Progenitor cell of endocrine pancreas (in vitro differentiated cells): ENCODE measurements around the gene NEMF. TPM values are rescaled to one million over a fixed set of nuclear protein-coding genes. Genes with fewer than 3 reads are reported as not detected.
"Not testable (repeated sequence)": the region's sequence is repeated elsewhere in the genome, so short reads cannot be mapped to it uniquely, and the experiment has no call there.

Source experiments
- DNase-seq: peaks from one replicate; pipeline ENCODE4 v3.0.0; 2021; ENCODE audit warnings: low spot score; ENCODE audit not compliant: unreplicated experiment
- H3K27ac Mint-ChIP-seq: 2 replicates; pipeline ENCODE4 v1.8.0; 2021; ENCODE audit warnings: mild to moderate bottlenecking, moderate library complexity, mixed read lengths
- H3K27me3 Mint-ChIP-seq: 2 replicates; pipeline ENCODE4 v1.8.0; 2021; ENCODE audit warnings: mixed read lengths
- H3K36me3 Mint-ChIP-seq: 2 replicates; pipeline ENCODE4 v1.8.0; 2022; ENCODE audit warnings: mixed read lengths; ENCODE audit not compliant: insufficient read depth
- H3K4me1 Mint-ChIP-seq: 2 replicates; pipeline ENCODE4 v1.8.0; 2021; ENCODE audit warnings: low read depth, mixed read lengths
- H3K4me3 Mint-ChIP-seq: 2 replicates; pipeline ENCODE4 v1.8.0; 2021; ENCODE audit warnings: low read depth, mild to moderate bottlenecking, moderate library complexity, mixed read lengths
- H3K9me3 Mint-ChIP-seq: 2 replicates; pipeline ENCODE4 v1.8.0; 2021; ENCODE audit warnings: low read depth, mixed read lengths
- total RNA-seq: library from RNA; stranded (reverse); gene quantifications from 2 replicates; pipeline ENCODE4 v1.2.1, GENCODE V29; 2021
- TF ChIP-seq, protein P1 (sequence below): fragments of 200-600 bp; sonication (generic); IDR thresholded peaks from one replicate; pipeline ENCODE4 v1.5.0; 2021; ENCODE audit warnings: antibody characterized with exemption, mild to moderate bottlenecking; ENCODE audit not compliant: unreplicated experiment

The NEMF gene
- total RNA-seq, 1 donor from 2014 or later = 86.1 TPM

DNA sequence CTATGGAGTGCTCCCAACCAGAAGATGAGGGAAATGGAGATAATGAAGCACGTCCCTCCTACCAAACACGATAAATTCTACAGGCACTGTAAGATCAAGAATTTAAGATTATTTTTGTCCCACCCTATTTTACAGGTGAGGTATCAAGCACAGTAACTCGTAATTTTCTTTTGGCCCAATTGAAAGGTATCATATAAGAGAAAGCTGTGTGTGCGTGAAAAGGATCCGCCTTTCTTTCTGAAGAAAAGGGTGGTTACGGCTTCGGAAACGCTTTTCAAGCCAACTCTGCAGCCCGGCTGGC, 85.4 kb downstream of the NEMF start:
- peak overlapping the region; percentile 99 for H3K27ac Mint-ChIP-seq
- no peaks in the 10 kb centered on the region for H3K9me3 Mint-ChIP-seq
- H3K27me3 Mint-ChIP-seq = peaks cover 3% of the 10 kb centered on the region
- TF ChIP-seq, protein P1, sequence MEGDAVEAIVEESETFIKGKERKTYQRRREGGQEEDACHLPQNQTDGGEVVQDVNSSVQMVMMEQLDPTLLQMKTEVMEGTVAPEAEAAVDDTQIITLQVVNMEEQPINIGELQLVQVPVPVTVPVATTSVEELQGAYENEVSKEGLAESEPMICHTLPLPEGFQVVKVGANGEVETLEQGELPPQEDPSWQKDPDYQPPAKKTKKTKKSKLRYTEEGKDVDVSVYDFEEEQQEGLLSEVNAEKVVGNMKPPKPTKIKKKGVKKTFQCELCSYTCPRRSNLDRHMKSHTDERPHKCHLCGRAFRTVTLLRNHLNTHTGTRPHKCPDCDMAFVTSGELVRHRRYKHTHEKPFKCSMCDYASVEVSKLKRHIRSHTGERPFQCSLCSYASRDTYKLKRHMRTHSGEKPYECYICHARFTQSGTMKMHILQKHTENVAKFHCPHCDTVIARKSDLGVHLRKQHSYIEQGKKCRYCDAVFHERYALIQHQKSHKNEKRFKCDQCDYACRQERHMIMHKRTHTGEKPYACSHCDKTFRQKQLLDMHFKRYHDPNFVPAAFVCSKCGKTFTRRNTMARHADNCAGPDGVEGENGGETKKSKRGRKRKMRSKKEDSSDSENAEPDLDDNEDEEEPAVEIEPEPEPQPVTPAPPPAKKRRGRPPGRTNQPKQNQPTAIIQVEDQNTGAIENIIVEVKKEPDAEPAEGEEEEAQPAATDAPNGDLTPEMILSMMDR = no peak
- peaks cover 2% of the 10 kb centered on the region for H3K36me3 Mint-ChIP-seq
- peaks cover 32% of the 10 kb centered on the region for H3K4me1 Mint-ChIP-seq
- no peak for DNase-seq
- peak overlapping the region; percentile 89 for H3K4me3 Mint-ChIP-seq

DNA sequence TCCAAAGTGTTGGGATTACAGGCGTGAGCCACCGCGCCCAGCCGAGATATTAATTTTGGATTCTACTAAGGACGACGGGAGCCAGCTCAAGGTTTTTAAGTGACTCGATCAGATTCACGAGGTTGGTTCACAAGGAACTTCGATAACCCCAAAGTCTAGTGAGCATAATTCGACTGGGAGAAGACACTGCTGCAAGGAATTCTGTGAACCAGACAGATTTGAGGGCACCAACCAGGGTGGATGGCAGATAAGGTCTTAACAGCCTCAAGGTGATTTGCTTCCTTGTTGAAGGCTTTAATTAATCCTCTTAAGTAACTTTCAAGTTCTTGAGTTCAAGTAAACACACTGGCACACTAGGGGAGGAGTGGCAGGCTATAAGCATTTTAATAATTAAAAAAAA, 85.7 kb downstream of the NEMF start:
- no peaks in the 10 kb centered on the region for H3K9me3 Mint-ChIP-seq
- DNase-seq = no peak
- H3K4me3 Mint-ChIP-seq = peak overlapping the region; percentile 89
- peak overlapping the region; percentile 99 for H3K27ac Mint-ChIP-seq
- H3K4me1 Mint-ChIP-seq = peaks cover 32% of the 10 kb centered on the region
- peaks cover 2% of the 10 kb centered on the region for H3K36me3 Mint-ChIP-seq
- H3K27me3 Mint-ChIP-seq = peaks cover 5% of the 10 kb centered on the region
- TF ChIP-seq, protein P1 = no peak

DNA sequence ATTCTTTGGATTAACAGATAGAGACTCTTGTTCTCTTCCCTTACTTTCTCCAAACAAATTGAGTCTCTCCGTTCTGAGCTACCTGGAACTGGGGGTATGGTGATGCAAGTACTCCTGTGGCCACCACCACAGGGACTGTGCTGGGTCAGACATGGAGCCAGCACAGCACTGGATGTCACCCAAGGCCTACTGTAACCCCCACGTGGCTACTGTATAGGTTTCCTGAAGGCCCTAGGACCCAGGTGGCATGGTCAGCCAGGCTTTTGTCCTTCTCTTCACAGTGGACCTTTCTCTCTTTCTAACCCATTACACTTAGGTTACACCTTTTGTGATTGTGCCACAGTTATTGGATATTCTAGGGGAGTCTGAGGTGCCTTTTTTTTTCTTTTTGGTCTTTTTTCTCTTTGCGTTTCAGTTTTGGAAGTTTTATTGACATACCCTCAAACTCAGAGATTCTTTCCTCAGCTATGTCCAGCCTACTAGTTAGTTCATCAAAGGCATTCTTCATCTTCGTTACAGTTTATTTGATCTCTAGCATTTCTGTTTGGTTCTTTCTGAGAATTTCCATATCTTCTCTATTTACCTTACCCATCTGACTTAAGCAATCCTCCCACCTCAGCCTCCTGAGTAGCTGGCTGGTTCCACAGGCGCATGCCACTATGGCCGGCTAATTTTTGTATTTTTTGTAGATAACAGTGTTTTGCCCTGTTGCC, 90.6 kb downstream of the NEMF start:
- peaks cover 3% of the 10 kb centered on the region for H3K4me1 Mint-ChIP-seq
- no peak for DNase-seq
- H3K36me3 Mint-ChIP-seq = no peaks in the 10 kb centered on the region
- H3K9me3 Mint-ChIP-seq = no peaks in the 10 kb centered on the region
- no peak overlapping the region for H3K27ac Mint-ChIP-seq
- peaks cover 21% of the 10 kb centered on the region for H3K27me3 Mint-ChIP-seq
- TF ChIP-seq, protein P1 = no peak
- H3K4me3 Mint-ChIP-seq = no peak overlapping the region

DNA sequence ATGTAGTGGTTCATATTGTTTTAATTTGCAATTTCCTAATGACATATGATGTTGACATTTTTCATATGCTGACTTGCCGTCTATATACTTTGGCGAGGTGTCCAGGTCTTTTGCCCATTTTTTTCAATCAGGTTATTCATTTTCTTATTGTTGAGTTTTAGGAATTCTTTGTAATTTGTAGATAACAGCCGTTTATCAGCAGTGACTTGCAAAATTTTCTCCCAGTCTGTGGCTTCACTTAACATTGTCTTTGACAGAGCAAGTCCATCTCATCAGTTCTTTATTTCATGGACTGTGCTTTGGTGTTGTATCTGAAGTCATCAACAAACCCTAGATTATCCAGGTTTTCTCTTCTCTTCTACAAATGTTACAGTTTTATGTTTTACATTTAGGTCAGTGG, 97.2 kb downstream of the NEMF start:
- Mint-ChIP-seq H3K27ac (no peak overlapping the region), H3K36me3 (no peaks in the 10 kb centered on the region), H3K9me3 (peaks cover 10% of the 10 kb centered on the region), H3K4me3 (no peak overlapping the region), H3K4me1 (peaks cover 2% of the 10 kb centered on the region), H3K27me3 (peaks cover 9% of the 10 kb centered on the region)
- TF ChIP-seq, protein P1 = no peak
- DNase-seq = no peak

DNA sequence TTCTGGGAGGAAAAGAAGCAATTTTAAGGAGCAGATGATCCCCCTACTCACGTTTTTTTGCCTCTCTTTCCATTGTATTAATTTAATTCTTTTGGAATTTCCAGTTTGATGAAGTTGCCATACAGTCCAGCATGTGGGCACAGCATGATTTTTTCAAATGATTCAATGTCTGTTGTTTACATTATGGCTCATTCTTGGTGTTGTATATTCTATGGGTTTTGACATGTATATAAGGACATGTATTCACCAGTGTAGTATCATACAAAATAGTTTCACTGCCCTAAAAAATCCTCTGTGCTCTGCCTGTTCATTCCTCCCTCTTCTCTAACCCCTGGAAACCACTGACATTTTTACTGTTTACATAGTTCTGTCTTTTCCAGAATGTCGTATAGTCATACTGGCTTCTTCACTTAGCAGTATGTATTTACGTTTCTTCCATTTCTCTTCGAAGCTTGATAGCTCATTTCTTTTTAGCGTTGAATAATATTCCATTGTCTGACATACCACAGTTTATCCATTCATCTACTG, 98.0 kb downstream of the NEMF start:
- Mint-ChIP-seq H3K27me3 (peaks cover 3% of the 10 kb centered on the region), H3K27ac (no peak overlapping the region), H3K4me1 (peaks cover 2% of the 10 kb centered on the region), H3K36me3 (no peaks in the 10 kb centered on the region), H3K4me3 (no peak overlapping the region), H3K9me3 (peaks cover 10% of the 10 kb centered on the region)
- DNase-seq = no peak
- TF ChIP-seq, protein P1 = no peak

DNA sequence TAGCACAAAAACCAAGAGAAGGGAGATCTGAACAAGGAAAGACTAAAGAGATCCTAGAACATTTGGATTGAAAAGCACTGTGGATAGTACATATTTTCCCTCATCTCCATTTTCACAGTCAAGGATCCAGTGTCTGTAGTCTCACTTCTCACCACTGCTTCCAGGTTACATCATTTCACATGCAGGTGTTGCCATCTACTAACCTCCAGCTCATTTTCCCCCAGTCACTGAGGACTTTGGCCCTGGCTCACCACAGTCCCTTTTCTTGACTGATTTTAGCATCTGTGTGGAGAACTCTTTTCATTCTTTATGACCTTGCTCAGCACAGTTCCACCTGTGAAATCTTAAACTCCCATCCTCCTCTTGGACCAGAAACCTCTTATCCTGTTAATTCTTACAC, 106.1 kb downstream of the NEMF start:
- not testable (repeated sequence) for H3K27ac Mint-ChIP-seq, DNase-seq, H3K36me3 Mint-ChIP-seq, H3K4me1 Mint-ChIP-seq, H3K9me3 Mint-ChIP-seq, H3K4me3 Mint-ChIP-seq
- peaks cover 18% of the 10 kb centered on the region for H3K27me3 Mint-ChIP-seq
